Stimulated activated CD8-positive, alpha-beta memory T cell treated with anti-CD3 and anti-CD28 coated beads, Interleukin-15, amount 100 ng/mL, for 24 hours (primary cell): ENCODE data around the gene FAM200B.

ENCODE experiments used
- DNase-seq: peaks from one replicate; pipeline ENCODE4 v3.0.0-alpha.2; 2020; ENCODE audit warnings: low read depth

Gene FAM200B

GRCh38 chr4:15737255-15737654 is 55.6 kb downstream of the FAM200B start:
- DNase-seq: no peak

GRCh38 chr4:15738877-15739276 is 57.2 kb downstream of the FAM200B start:
- no peak for DNase-seq
